Measurements from ENCODE around the gene HTR6. TPM values are rescaled to one million over a fixed set of nuclear protein-coding genes. Genes with fewer than 3 reads are reported as not detected.

Gene HTR6
- total RNA-seq, 2 experiments from 2014 or later, result 0.10 TPM; not detected in 1

DNA sequence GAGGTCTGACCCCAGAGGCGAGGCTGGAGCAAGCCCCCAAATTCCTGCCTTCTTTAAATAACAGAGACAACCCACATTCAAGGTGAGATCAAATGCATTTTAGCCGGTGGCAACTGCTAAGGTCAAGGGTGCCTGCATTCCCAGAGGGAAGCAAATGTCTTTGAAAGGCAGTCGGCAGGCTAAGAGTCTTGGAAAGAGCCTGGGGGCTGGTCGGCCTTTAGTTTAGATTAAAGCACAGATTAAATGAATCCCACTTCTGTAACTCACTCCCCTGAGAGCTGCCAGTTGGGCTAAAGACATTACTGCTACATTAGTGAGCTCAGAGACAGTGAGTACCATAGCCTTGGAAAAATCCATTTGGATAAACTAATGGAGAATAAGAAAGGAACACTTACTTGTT, 59.2 kb downstream of the HTR6 start:
- H3K27me3 Mint-ChIP-seq, result no peaks in the 10 kb centered on the region
- no peak overlapping the region for H3K27ac Mint-ChIP-seq
- H3K4me1 Mint-ChIP-seq, result no peaks in the 10 kb centered on the region
- H3K4me3 Mint-ChIP-seq, result no peak overlapping the region
- DNase-seq, result no peak
- H3K36me3 Mint-ChIP-seq (ENCODE audit: low read depth), result no peaks in the 10 kb centered on the region
- ChIA-PET POLR2A (no interaction called here), CTCF (interaction anchor here (0.8 to 3.1 kb wide), 3 partner anchors 8 to 16 kb away, joined by 3 to 8 read pairs (median 3); no protein-coding TSS in a partner anchor)
- H3K9me3 Mint-ChIP-seq, result no peaks in the 10 kb centered on the region

GRCh38 chr1:19725606-19726005, 60.9 kb downstream of the HTR6 start:
- no peak overlapping the region for H3K4me3 Mint-ChIP-seq
- ChIA-PET CTCF (interaction anchor here (3.1 kb wide), 1 partner anchor 10 kb away, joined by 8 read pairs; no protein-coding TSS in a partner anchor), POLR2A (no interaction called here)
- H3K27me3 Mint-ChIP-seq, result no peaks in the 10 kb centered on the region
- DNase-seq, result no peak
- H3K27ac Mint-ChIP-seq, result no peak overlapping the region
- H3K36me3 Mint-ChIP-seq (ENCODE audit: low read depth), result peaks cover 7% of the 10 kb centered on the region
- no peaks in the 10 kb centered on the region for H3K4me1 Mint-ChIP-seq
- no peaks in the 10 kb centered on the region for H3K9me3 Mint-ChIP-seq

GRCh38 chr1:19728413-19729145, 63.9 kb downstream of the HTR6 start:
- H3K27me3 Mint-ChIP-seq, result no peaks in the 10 kb centered on the region
- no peak for DNase-seq
- H3K4me3 Mint-ChIP-seq, result no peak overlapping the region
- CTCF ChIA-PET, result interaction anchor here (1.2 to 1.3 kb wide), 2 partner anchors 13 kb away, joined by 3 to 7 read pairs; no protein-coding TSS in a partner anchor
- H3K9me3 Mint-ChIP-seq, result peaks cover 3% of the 10 kb centered on the region
- peaks cover 11% of the 10 kb centered on the region for H3K36me3 Mint-ChIP-seq (ENCODE audit: low read depth)
- peak overlapping the region; percentile 7 for H3K27ac Mint-ChIP-seq
- POLR2A ChIA-PET, result no interaction called here
- H3K4me1 Mint-ChIP-seq, result no peaks in the 10 kb centered on the region

- no peak for DNase-seq
- ChIA-PET CTCF (no interaction called here), POLR2A (no interaction called here)
- Mint-ChIP-seq H3K4me3 (no peak overlapping the region), H3K27ac (no peak overlapping the region), H3K36me3 (ENCODE audit: low read depth) (peaks cover 11% of the 10 kb centered on the region), H3K9me3 (peaks cover 3% of the 10 kb centered on the region), H3K27me3 (no peaks in the 10 kb centered on the region), H3K4me1 (no peaks in the 10 kb centered on the region)
Measured at GRCh38 chr1:19730232-19730631, 65.6 kb downstream of the HTR6 start.

Other genes with a start within 250 kb of the HTR6 start
- 100 to 1,000 TPM; 529 to 567 TPM for gene CAPZB, start 179.3 kb upstream of the HTR6 start, total RNA-seq
- gene NBL1, start 20.6 kb upstream of the HTR6 start, total RNA-seq, result 10 to 100 TPM; 17.5 to 22.0 TPM
- gene TMCO4, start 135.0 kb downstream of the HTR6 start, total RNA-seq, result 10 to 100 TPM; 13.3 to 15.9 TPM
- gene RNF186, start 150.4 kb downstream of the HTR6 start, total RNA-seq, result not detected
- 10 to 100 TPM; 10.2 to 11.2 TPM for gene OTUD3, start 217.5 kb downstream of the HTR6 start, total RNA-seq

All from activated CD4-positive, alpha-beta T cell treated with anti-CD3 and anti-CD28 coated beads, Interleukin-2, amount 10 ng/mL, durations not matched to agents 7 days and 5 days (primary cell).